ENCODE measurements around the gene TOP1. TPM values are rescaled to one million over a fixed set of nuclear protein-coding genes. Genes with fewer than 3 reads are reported as not detected.

The TOP1 gene
- total and polyA plus RNA-seq, 2 donors from 2014 or later: 23.4 to 49.9 TPM

DNA sequence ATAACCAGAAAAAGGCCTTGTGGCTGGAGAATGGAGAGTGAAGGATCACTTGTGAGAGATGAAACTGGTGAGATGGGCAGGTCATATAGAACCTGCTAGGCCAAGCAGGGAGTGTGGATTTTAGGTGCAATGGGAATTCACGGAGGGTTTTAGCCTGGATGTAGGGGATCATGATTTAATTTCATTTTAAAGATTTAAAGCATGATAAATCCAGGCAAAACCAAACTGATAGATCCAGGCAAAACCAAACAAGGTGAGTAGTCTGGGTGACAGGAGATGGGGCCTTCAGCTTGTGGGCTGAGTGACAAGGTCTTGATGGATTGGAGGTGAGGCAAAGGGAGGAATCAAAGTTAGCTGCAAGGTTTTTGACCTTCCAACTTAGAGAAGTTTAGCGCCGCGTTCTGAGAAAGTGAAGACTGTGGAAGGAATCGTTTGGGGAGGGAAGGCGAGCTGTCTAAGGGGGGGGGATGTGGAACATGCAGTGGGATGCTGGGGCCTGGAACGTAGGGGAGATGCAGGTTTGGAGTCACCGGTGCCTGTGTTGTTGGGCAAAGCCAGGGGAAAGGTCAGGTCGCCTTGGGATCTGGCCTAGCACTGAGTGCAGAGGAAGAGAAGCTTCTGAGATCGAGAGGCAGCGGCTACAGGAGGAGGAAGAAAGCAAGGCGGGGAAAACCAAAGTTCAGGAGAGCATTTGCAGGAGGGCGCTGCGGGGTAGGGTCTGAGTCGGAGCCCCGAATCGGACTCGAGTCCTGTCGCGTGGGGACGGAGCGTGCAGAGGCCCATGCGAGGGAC lies 107.5 kb downstream of the TOP1 start:
- TF ChIP-seq, protein P1, sequence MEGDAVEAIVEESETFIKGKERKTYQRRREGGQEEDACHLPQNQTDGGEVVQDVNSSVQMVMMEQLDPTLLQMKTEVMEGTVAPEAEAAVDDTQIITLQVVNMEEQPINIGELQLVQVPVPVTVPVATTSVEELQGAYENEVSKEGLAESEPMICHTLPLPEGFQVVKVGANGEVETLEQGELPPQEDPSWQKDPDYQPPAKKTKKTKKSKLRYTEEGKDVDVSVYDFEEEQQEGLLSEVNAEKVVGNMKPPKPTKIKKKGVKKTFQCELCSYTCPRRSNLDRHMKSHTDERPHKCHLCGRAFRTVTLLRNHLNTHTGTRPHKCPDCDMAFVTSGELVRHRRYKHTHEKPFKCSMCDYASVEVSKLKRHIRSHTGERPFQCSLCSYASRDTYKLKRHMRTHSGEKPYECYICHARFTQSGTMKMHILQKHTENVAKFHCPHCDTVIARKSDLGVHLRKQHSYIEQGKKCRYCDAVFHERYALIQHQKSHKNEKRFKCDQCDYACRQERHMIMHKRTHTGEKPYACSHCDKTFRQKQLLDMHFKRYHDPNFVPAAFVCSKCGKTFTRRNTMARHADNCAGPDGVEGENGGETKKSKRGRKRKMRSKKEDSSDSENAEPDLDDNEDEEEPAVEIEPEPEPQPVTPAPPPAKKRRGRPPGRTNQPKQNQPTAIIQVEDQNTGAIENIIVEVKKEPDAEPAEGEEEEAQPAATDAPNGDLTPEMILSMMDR (IDR thresholded peaks at IDR 0.05; ENCODE audit: borderline replicate concordance, extremely low read depth, insufficient read depth): no peak
- FAIRE-seq (no peak), DNase-seq (no peak)
- Histone ChIP-seq H3K27me3 (ENCODE audit: control insufficient read depth, insufficient read depth, low read length) (no peaks in the 10 kb centered on the region), H3K36me3 (ENCODE audit: control insufficient read depth in 2 of 3, insufficient read depth in 3 of 3, low read length in 3 of 3) (peaks cover 0 to 3% (median 0%) of the 10 kb centered on the region in 3 donors), H3K4me3 (ENCODE audit: low read length in 3 of 3) (peak overlapping the region; percentile 48 to 78 (median 52)), H3K4me1 (ENCODE audit: control insufficient read depth in 2 of 3, insufficient read depth in 2 of 3, low read depth in 1 of 3, low read length in 3 of 3) (peaks cover 0 to 29% (median 24%) of the 10 kb centered on the region in 3 donors), H3K27ac (ENCODE audit: low read depth in 2 of 2, low read length in 2 of 2) (peak overlapping the region; percentile 96 to 97), H3K9me3 (ENCODE audit: control insufficient read depth in 2 of 3, insufficient read depth in 1 of 3, low read length in 3 of 3) (no peaks in the 10 kb centered on the region), H3K9ac (ENCODE audit: low read length in 3 of 3) (peak overlapping the region in 2 of 3 donors; percentile 37)
- intact Hi-C loops (cut with DNase I): no loop called here

- Histone ChIP-seq H3K36me3 (ENCODE audit: control insufficient read depth in 2 of 3, insufficient read depth in 3 of 3, low read length in 3 of 3) (peaks cover 0 to 3% (median 0%) of the 10 kb centered on the region in 3 donors), H3K27ac (ENCODE audit: low read depth in 2 of 2, low read length in 2 of 2) (peak within 1 kb of the TSS; percentile 96 to 97), H3K4me1 (ENCODE audit: control insufficient read depth in 2 of 3, insufficient read depth in 2 of 3, low read depth in 1 of 3, low read length in 3 of 3) (peaks cover 0 to 33% (median 31%) of the 10 kb centered on the region in 3 donors), H3K4me3 (ENCODE audit: low read length in 3 of 3) (peak within 1 kb of the TSS; percentile 65 to 78 (median 70)), H3K9me3 (ENCODE audit: control insufficient read depth in 2 of 3, insufficient read depth in 1 of 3, low read length in 3 of 3) (no peaks in the 10 kb centered on the region), H3K27me3 (ENCODE audit: control insufficient read depth, insufficient read depth, low read length) (no peaks in the 10 kb centered on the region), H3K9ac (ENCODE audit: low read length in 3 of 3) (peak within 1 kb of the TSS; percentile 63 to 84 (median 78))
- intact Hi-C loops (cut with DNase I): no loop called here
- no peak for FAIRE-seq
- TF ChIP-seq, protein P1 (IDR thresholded peaks at IDR 0.05; ENCODE audit: borderline replicate concordance, extremely low read depth, insufficient read depth): no peak
- DNase-seq: peak; percentile 92 to 97 (median 95)
Measured at GRCh38 chr20:41136680-41137613, 108.3 kb downstream of the TOP1 start, which contains the start of gene PLCG1. TSS of gene PLCG1 (plus strand) at chr20:41137543. CDS start at chr20:41137642, 99 bp downstream.

- FAIRE-seq: no peak
- peak; percentile 87 to 94 (median 92) for DNase-seq
- TF ChIP-seq, protein P1 (IDR thresholded peaks at IDR 0.05; ENCODE audit: borderline replicate concordance, extremely low read depth, insufficient read depth): no peak
- Histone ChIP-seq H3K36me3 (ENCODE audit: control insufficient read depth in 2 of 3, insufficient read depth in 3 of 3, low read length in 3 of 3) (peaks cover 0 to 5% (median 0%) of the 10 kb centered on the region in 3 donors), H3K27ac (ENCODE audit: low read depth in 2 of 2, low read length in 2 of 2) (peak overlapping the region; percentile 86 to 92), H3K9me3 (ENCODE audit: control insufficient read depth in 2 of 3, insufficient read depth in 1 of 3, low read length in 3 of 3) (no peaks in the 10 kb centered on the region), H3K4me1 (ENCODE audit: control insufficient read depth in 2 of 3, insufficient read depth in 2 of 3, low read depth in 1 of 3, low read length in 3 of 3) (peaks cover 0 to 42% (median 37%) of the 10 kb centered on the region in 3 donors), H3K4me3 (ENCODE audit: low read length in 3 of 3) (peak overlapping the region; percentile 65 to 72 (median 70)), H3K27me3 (ENCODE audit: control insufficient read depth, insufficient read depth, low read length) (no peaks in the 10 kb centered on the region), H3K9ac (ENCODE audit: low read length in 3 of 3) (peak overlapping the region; percentile 63 to 84 (median 78))
- intact Hi-C loops (cut with DNase I): no loop called here
Measured at GRCh38 chr20:41137614-41138474, 109.2 kb downstream of the TOP1 start.
